Measurements from ENCODE around the gene BPIFB3.

The BPIFB3 gene

DNA sequence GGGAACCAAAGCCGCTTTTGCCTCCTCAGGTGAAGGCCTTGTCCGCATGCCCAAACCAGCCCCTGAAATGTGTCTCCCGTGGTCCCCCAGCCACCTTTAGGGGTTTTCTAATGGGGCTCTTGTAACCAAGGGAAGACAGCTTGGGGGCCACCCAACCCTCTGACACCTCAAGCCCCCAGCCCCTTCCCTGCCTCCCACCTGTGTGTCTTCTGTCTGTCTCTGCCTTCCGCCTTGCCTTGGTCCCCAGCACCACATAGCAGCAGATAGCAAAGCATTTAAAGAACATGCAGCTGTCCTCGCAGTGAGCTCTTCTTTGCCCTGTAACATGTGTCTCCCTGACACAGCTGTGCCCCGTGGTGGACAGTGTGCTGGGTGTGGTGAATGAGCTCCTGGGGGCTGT, 9.6 kb downstream of the BPIFB3 start:
- DNase-seq (ENCODE audit: low read depth), result no peak

DNA sequence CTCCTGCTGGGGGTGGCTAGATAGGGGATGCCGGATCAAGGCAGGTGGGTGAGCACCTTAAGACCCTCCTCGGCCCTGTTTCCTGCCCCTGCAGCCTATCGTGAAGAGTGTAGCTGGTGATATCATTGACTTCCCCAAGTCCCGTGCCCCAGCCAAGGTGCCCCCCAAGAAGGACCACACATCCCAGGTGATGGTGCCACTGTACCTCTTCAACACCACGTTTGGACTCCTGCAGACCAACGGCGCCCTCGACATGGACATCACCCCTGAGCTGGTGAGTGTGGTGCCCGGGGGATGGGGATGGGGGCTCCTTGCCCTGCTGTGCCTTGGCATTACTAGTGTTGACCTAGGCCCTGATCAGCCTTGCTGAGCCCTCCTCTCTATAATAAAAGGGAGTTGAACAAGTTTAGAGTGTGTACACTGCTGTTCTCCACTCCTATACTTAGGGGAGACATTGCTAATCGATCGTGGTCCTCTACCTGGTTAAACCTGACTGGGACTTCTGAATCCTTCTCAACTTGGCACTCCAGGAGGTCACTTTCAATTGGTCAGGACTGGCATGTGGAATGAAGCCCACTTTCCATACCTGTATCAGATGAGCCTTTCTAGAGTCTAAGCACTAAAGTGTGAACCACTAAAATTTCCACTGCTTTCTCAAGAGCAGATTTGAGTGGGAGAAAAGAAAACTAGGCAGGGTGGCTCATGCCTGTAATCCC, 11.0 kb downstream of the BPIFB3 start:
- DNase-seq (ENCODE audit: low read depth), result no peak

DNA sequence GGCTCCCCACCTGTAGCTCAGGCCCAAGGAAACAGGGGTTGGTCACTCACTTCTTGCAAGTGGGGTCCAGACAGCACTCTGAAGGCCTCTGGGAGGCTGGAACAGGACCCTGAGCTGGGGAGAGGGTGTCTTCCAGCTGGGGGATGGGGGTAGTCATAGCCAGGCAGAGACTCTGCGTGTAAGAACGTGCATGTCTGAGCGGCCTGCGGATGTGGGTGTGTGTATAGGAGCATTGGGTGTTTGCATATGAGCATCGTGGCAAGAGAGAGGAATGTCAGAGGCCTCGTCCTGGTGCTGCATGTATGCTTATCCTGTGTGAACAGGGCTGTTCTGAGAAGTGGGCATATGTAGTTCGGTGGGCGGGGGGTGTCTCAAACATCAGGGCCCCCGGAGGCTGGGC, 12.1 kb downstream of the BPIFB3 start:
- no peak for DNase-seq (ENCODE audit: low read depth)

DNA sequence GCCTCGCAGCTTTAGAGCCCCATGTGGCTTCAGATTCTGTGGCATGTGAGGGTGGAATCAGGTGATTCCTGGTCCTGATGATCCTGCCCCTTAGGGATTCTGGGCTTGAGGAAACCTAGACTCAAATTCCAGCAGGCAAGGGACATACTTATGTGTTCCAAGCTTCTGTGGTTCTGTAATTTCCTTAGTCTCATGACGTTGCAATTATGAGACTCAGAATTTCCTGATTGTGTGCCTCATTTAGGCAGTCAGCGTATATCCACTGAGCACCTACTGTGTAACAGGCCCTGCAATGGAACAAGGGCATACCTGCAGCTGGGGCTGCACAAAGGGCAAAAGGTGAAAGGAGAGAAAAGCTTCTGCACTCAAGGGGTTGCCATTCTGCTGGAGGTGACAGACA, 14.1 kb downstream of the BPIFB3 start:
- DNase-seq (ENCODE audit: low read depth), result no peak

DNA sequence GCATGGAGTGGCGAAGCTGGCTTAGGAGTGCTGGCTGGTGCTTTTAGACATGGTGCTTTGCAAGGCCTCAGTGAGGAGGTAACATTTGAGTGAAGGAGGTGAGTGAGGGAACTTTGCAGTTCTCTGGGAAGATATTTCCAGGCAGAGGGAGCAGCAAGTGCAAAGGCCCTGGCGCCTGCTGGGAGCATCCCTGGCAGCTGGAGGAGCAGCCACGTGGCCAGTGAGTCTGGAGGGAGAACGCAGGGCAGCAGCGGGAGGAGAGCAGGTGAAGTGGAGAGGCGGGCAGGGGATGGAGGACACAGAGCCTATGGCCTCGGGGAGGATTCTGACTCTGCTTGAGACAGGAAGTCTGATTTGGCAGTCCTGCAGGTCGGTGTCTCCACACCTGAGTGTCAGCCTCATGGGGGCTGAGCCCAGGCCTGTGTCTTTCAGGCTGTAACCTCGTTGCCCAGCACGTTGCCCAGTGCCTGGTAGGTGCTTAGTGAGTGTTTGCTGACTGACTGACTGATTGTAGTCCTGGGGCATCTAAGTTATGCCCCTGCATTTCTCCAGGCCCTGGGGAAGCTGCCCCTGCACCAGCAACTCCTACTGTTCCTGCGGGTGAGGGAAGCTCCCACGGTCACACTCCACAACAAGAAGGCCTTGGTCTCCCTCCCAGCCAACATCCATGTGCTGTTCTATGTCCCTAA, 14.7 kb downstream of the BPIFB3 start:
- DNase-seq (ENCODE audit: low read depth), result no peak

DNA sequence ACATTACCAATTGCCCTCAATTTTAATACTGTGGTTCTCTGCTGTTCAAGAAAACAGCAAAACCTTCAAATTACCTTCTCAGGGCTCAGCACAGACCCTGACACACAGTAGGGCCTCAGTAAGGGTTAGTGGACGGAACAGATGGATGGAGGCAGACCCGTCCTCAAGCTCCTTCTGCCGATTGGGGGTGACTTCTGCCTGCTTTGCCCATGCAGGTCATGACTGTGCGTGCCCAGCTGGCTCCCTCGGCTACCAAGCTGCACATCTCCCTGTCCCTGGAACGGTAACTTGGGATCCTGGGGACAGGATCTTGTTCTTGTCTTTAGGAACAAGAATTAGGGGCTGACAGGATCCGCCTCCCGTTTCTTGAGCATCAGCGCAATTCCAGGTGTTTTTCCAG, 16.0 kb downstream of the BPIFB3 start:
- DNase-seq (ENCODE audit: low read depth), result no peak

DNA sequence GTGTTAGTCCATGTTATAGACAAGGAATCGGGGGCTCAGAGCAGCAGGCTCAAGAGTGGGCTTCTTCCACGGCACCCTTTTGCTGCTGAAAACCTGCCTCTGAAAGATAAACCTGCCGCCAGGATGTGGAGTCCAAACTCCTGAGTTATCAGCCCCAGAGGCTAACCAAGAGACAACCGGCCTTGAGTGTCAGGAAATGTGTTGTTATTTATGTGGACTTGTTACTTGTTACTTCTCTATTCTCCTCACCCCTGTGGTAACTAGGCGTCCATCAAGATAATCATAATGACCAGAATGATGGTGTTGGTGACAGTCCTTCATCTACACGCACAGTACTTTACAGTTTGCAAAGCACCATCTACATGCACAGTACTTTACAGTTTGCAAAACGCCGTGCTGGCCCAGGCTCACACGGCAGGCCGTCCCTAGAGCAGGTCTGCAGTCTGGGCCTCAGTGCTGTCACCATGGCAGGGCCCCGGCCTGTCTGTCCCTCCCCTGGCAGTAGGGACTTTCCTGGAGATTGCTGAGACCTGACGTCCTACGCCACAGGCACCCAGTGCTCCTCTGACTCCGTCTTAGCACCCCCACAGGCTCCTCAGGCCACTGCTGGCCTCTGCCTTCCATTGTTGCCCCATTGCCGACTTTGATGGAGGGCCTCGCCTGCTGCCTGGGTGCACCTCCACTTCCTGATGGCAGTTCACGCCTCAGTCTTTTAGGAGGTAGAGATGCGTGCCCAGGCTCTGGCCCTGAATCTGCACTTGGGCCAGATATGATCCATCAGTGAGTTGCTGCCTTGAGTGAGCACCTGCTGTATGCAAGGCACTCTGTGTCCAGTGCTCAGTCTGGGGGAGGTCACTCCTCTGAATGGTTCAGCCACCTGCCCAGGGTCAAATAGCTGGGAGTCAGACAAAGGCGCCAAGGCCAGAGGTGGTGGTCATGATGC, 16.7 kb downstream of the BPIFB3 start:
- no peak for DNase-seq (ENCODE audit: low read depth)

DNA sequence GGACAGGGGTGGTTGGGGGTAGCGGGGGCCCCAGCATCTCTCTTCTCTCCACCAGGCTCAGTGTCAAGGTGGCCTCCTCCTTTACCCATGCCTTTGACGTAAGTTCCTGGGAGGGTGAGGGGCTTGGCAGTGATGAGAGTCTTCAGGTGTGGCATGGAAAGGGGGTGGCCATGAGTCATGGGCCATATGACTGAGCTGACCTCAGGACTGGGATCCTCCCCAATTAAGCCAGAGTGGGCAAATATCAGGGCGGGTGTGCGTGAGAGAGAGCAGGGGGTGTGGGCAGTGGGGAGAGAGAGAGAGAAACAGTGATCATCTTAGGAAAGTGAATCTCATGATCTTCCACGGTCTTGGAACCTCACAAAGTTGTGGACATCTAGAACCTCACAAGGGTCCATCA, 17.5 kb downstream of the BPIFB3 start:
- DNase-seq (ENCODE audit: low read depth), result no peak

DNA sequence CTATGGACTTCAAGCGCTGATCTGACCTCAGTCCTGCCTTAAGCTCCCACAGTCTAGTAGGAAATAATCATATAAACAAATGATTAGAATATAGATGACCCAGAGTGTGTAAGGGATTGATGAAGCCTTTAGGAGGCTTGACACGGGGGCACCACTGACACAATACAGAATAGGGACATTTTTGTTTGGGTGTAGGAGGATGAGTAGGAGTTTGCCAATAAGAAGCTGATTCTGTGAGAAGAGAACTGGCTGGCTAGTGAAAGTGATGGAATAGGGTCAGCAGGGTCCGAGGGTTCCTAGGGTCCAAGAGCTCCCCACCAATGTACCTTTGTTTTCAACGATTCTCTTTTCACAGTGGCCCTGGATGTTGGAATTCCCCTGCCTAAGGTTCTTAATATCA, 18.7 kb downstream of the BPIFB3 start:
- DNase-seq (ENCODE audit: low read depth), result no peak

DNA sequence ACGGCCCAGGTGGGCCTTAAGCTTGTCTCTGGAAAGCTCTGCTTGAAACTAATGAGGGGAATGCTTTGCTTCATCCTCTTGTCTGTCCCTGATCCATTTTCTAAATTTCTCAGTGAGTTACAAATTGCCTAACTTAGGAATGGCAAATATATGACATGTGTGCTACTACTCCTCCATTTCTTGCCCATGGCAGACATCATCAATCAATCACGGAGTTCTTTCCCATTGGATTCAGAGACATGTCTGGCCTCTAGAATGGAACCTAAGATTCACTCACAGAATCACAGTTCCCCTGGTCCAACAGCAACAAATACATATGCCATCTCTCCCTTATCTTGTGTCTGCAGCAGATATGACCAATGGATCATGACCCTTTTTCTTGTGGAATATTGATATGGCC, 19.1 kb downstream of the BPIFB3 start:
- DNase-seq (ENCODE audit: low read depth), result no peak

DNA sequence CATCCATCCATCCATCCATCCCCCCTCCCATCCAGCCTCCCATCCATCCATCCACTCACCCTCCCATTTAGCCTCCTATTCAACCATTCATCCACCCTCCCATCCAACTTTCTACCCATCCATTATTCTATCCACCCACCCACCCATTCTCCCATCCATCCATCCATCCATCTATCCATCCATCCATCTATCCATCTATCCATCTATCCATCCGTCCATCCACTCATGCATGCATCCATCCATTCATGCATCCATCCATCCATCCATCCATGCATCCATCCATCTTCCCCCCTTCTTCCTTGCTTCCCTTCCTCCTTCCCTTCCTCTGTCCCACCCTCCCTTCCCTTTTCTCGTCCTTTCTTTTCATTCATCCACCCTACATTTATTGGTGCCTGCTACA, 21.0 kb downstream of the BPIFB3 start:
- DNase-seq (ENCODE audit: low read depth), result no peak

DNA sequence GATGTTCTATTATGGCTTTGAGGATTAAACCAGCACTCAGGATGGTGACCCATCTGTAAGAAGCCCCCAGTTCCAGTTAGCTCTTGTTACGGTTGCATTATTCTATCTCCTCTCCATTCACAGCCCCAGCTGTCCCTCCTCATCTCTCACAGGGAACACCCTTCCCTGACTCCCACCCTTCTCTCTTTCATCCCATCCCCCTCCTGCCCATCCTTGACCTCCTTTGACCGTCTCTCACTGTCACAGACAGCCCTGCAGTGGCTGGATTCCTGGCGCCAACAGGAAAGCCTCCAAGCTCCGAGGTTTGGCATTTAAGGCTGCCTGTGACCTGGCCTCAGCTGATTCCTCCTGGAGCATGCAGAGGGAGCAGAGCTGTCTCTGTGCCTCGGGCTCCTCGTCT, 21.6 kb downstream of the BPIFB3 start:
- no peak for DNase-seq (ENCODE audit: low read depth)

DNA sequence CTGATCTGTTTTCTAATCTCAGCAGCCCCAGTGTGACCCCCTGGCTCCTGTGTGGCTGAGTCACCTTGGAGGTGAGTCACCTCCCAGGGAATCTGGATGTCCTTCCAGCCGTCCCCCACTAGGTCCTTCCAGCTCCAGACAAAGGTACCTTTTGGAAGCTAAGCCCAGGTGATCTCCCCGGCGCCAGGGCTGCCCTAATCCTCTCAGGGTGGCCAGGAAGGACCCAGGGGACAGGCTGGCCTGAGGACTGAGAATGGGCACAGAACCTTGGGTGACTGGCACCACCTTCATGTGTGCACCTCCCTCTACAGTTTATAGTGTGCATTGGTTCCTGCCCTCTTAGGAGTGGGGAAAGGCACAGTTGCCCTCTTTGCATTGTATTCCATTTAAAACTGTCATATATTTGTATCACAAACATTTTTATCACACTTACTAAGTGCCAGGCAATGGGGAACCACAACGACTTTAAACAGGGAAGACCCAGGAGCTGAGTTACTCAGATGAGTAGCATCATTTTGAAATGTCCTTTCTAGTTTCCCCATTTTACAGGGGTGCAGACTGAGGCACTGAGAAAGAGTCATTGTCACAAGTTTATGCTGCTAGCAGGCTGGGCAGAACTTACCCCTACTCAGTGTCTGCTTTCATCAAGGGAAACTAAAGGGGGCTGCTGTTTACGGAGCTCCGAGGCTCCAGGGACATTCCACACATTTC, 23.1 kb downstream of the BPIFB3 start:
- DNase-seq (ENCODE audit: low read depth), result no peak

DNA sequence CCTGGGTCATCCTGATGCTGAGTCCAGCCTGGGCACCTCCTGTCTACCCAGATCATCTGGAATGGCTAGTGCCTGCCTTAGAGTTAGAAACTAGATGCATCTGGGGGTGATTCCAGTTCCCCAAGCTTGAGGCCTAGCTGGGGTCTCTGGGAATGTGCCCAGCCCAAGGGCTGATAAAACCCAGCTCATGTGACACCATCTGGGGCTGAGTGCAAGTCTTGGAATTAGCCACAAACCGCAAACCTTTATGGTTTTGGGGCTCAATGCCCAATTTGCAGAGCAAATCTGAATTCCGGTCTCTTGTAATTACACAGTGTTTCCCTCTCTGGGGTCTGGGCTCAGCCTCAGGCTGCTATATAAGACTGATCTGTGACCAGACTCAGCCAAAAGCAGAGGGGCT, 25.6 kb downstream of the BPIFB3 start, which contains the start of gene BPIFB4:
TSS of gene BPIFB4 (plus strand) at position 385 of the 400 bp plus-strand sequence. CDS start 1,884 bp downstream, outside the sequence.
- no peak for DNase-seq (ENCODE audit: low read depth)

DNA sequence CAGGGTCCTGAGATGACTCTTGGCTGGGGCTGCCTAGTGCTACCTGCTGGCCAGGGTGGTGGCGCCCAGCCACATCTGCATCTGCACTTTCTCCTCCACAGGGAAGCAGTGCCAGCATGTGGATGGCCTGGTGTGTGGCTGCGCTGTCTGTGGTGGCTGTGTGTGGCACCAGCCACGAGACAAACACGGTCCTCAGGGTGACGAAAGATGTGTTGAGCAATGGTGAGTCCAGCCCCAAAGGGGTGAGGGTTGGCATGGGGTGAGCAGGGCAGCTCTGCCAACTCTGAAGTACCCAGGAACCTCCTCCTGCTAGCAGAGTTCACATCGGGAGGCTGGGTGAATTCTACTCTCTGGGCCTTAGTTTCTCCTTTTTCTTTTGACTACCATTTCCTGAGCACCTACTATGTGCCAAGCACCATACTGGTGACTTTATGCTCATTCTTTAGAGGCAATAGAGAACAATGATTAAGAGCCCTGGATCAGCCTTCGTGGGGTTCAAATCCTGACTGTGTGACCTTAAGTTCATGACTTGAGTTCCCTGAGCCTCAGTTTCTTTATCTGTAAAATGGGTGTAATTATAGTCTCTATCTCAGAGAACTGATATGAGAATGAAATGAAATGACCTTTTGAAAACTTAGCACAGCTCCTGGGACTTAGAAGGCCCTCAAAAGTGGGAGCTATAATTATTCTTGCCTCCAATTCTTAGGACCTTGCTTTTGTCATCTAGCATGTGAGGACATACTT, 27.9 kb downstream of the BPIFB3 start:
- no peak for DNase-seq (ENCODE audit: low read depth)

DNA sequence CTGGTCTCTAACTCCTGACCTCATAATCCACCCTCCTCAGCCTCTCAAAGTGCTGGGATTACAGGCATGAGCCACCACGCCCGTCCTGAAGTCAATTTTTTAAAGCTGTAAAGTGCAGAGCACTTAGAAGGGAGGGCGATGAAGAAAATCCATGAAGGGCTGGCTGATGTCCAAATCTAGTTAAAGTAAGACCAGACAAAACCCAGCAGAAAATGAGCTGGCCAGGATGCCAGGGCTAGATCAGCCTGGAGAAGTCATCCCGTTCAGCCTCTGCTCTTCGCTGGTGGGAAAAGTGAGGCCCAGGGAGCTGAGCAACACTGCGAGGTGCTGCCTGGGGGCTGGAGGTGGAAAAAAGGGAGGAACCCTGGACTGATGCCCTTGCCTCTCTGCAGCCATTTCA, 28.8 kb downstream of the BPIFB3 start:
- no peak for DNase-seq (ENCODE audit: low read depth)

DNA sequence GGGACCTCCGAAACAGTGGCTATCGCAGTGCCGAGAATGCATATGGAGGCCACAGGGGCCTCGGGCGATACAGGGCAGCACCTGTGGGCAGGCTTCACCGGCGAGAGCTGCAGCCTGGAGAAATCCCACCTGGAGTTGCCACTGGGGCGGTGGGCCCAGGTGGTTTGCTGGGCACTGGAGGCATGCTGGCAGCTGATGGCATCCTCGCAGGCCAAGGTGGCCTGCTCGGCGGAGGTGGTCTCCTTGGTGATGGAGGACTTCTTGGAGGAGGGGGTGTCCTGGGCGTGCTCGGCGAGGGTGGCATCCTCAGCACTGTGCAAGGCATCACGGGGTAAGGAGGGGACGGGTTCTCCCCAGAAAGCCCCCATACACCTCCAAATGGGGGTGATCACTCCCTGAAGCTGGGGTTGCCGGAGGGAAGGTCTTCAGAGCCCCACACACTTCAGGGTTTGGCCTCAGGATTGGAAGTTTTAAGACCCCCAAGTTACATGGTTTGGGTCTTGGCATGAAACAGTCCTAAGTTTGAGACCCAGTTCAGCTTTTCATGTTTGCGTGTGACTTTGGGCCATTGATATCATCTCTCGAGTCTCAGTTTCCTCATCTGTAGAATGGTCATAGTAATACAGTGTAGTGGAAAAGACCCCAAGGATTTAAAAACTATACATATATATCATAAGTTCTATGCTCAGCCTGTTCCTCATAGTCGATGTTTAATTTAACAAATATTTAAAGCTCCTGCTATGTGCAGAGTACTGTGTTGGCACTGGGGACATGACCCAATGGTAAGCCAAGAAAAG, 30.0 kb downstream of the BPIFB3 start:
- DNase-seq (ENCODE audit: low read depth), result no peak

DNA sequence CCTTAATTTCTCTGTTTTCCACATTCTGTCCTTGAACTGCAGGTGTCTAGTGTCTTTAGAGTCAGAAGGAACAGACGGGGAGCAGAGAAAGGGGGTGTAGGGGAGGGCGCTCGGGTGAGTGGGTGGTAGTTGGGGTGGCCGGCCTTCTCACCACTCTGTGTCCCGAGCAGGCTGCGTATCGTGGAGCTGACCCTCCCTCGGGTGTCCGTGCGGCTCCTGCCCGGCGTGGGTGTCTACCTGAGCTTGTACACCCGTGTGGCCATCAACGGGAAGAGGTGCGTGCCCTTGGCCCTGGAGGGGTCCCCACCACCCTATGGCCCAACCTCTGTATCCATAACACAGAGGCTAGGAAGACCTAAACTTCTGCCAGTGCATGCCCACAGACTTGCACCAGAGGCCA, 31.0 kb downstream of the BPIFB3 start:
- DNase-seq (ENCODE audit: low read depth), result no peak

DNA sequence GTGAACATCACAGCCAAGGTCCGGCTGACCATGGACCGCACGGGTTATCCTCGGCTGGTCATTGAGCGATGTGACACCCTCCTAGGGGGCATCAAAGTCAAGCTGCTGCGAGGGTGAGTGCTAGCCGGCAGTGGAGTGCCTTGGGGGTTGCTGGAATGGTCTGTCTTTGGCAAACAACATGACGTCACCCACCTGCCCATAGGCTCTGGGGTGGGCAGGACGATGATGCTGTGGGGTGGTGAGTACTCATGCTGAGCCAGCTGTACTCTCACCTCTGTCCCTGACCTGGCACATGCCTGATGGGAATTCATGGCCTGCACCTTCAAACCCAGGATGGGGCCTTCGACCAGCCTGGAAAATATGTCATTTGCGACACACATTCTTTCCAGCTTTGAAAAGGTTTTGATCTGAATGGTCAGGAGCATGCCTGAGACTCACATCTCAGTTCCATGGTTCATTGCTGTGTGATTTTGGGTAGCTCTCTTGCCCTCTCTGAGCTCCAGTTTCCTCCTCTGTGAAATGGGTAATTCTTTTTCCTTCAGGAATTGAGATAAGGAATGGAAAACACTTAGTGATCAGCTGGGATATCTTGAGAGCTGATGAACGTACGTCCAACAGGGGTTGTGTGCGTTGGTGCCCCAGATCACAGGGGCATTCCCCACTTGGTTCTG, 32.5 kb downstream of the BPIFB3 start:
- no peak for DNase-seq (ENCODE audit: low read depth)

DNA sequence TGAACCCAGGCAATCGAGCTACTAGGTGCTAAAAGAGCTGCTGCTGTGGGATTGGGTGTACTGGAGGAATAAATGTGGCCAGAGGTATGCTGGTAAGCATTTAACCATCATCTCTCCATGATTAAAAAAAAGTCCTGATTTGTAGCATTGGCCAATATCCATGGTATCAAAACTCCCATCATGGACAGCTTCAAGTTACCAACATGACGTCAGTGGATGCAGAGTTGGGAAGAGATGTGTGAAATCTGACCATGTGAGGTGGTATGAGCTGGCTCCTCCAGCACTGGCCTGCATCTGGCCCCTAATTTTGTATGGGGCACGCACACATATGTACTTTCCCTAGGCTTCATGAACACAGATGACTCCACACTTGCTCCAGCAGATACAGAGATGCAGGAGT, 37.4 kb downstream of the BPIFB3 start:
- DNase-seq (ENCODE audit: low read depth), result no peak
